AG09319 (cell line): ENCODE measurements around the gene L3MBTL2.

Source experiments
- DNase-seq: peaks from one replicate; pipeline ENCODE4 v3.0.0-alpha.2; 2010; ENCODE audit warnings: low read depth; ENCODE audit errors: extremely low read depth
- TF ChIP-seq, protein P1 (sequence below): IDR thresholded peaks from 2 replicates; pipeline ENCODE4 v1.5.1; 2011; ENCODE audit warnings: low read depth, mild to moderate bottlenecking, inconsistent platforms, low read length, moderate library complexity

The L3MBTL2 gene

DNA sequence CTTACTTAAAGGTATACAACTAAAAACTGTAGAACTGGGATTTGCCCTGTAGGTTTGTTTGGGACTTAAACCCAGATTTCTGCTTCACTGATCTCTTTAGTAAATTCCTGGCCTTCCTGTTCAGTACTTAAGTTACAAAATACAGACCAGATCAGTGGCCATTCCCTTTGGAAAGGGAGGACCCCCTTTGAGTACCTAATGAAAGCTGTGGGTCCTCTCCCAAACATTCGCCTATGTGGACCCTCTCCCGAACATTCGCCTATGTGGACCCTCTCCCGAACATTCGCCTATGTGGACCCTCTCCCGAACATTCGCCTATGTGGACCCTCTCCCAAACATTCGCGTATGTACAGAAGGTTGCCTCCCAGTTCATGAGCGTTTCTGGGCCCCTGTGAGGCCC, 10.3 kb downstream of the L3MBTL2 start:
- TF ChIP-seq, protein P1, sequence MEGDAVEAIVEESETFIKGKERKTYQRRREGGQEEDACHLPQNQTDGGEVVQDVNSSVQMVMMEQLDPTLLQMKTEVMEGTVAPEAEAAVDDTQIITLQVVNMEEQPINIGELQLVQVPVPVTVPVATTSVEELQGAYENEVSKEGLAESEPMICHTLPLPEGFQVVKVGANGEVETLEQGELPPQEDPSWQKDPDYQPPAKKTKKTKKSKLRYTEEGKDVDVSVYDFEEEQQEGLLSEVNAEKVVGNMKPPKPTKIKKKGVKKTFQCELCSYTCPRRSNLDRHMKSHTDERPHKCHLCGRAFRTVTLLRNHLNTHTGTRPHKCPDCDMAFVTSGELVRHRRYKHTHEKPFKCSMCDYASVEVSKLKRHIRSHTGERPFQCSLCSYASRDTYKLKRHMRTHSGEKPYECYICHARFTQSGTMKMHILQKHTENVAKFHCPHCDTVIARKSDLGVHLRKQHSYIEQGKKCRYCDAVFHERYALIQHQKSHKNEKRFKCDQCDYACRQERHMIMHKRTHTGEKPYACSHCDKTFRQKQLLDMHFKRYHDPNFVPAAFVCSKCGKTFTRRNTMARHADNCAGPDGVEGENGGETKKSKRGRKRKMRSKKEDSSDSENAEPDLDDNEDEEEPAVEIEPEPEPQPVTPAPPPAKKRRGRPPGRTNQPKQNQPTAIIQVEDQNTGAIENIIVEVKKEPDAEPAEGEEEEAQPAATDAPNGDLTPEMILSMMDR = no peak
- no peak for DNase-seq

GRCh38 chr22:41215926-41216325, 10.8 kb downstream of the L3MBTL2 start:
- TF ChIP-seq, protein P1 = no peak
- DNase-seq = no peak

GRCh38 chr22:41216984-41217383, 11.9 kb downstream of the L3MBTL2 start:
- TF ChIP-seq, protein P1 = no peak
- no peak for DNase-seq

DNA sequence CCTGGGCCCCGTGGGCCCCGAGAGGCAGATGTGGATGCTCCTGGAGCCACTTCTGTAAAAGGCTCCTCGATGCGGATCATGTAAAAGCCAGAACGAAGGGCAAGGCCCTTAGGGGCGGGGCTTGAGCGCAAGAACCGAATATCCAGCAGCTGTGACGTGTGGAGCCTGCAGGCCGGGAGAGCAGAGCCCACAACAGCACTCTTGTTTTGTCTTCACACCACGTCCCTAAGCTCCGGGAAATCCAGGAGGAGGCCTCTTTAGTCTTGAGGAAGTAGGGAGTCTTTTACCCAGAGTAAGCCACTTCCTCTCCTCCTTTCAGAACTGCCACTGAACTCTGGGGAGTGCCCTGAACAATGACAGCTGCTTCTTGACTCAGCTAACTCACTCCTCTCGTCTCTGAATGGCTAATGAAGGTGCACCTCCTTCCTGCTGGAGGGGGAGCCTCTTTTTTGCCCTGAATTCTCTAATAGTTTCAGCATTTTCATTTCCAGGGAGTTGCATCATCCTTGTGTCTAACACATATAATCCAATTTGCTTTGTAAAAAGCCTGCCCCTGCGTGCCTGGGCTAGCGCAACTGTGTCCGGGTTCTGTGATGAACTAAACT, 12.5 kb downstream of the L3MBTL2 start:
- peak; percentile 87 for DNase-seq
- TF ChIP-seq, protein P1 = no peak

DNA sequence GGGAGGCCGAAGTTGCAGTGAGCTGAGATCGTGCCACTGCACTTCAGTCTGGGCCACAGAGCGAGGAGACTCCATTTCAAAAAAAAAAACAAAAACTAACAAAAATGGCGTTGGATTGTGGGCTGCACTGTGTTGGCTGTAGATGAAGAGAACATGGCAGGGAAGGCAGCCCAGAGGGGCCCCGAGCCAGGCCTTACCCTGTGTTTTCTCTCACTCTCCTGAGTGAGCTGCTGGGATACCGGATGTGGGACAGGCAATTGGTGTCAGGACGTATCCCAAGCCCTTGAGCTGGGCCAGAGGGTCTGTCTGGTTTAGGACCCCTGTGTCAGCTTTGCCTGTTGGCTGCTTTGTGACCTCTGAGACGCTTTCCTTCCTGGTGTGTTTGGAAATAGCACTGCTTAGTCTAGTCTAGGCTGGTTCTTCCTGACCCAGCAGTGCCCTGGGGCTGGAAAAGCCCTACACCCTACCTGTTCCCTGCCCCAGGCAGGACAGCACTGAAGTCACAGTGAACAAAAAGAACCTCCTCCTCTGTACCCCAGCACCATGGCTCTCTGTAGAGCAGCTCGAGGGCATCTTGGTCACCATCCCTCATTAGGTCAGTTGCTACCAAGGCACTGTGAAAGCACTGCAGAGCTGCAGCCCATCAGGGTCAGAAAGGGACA, 17.9 kb downstream of the L3MBTL2 start:
- no peak for DNase-seq
- TF ChIP-seq, protein P1 = no peak

GRCh38 chr22:41223535-41223934, 18.4 kb downstream of the L3MBTL2 start:
- TF ChIP-seq, protein P1 = no peak
- no peak for DNase-seq
